Panc1 (cell line): Measurements from ENCODE around the gene SLC4A2. TPM values are rescaled to one million over a fixed set of nuclear protein-coding genes. Genes with fewer than 3 reads are reported as not detected.

ENCODE experiments used
- ATAC-seq: fragments of 200-7000 bp; cut with Tn5 transposase; 2 replicates; pipeline ENCODE4 v1.9.1; 2020; ENCODE audit warnings: mild to moderate bottlenecking, moderate library complexity
- BruUV-seq: library from RNA; stranded (reverse); fragments of 400-500 nt; replicated peaks from 2 replicates; lab custom pipeline; 2021; lab: Mats Ljungman, UMichigan
- CTCF ChIA-PET: fragments of 300-600 bp; sonication (Branson Sonifier 250); formaldehyde crosslinking; loops from one replicate; lab custom pipeline; 2022; ENCODE audit warnings: antibody characterized with exemption; lab: Charles Lee
- POLR2A ChIA-PET: fragments of 300-600 bp; sonication (Branson Sonifier 250); formaldehyde crosslinking; loops from one replicate; lab custom pipeline; 2022; ENCODE audit warnings: antibody characterized with exemption; lab: Charles Lee
- DNase-seq: peaks from one replicate; pipeline ENCODE4 v3.0.0-alpha.2; 2010; ENCODE audit warnings: low read depth, low spot score
- H3K27ac ChIP-seq: 2 replicates; pipeline ENCODE4 v1.5.1; 2011; ENCODE audit warnings: mild to moderate bottlenecking, low read length, inconsistent platforms
- H3K27me3 ChIP-seq: fragments of 200-500 bp; sonication (Bioruptor generic); 2 replicates; pipeline ENCODE4 v1.6.0; 2014; ENCODE audit warnings: low read length, inconsistent platforms; ENCODE audit not compliant: control insufficient read depth, insufficient read depth
- H3K36me3 ChIP-seq: fragments of 200-500 bp; sonication (Bioruptor generic); 2 replicates; pipeline ENCODE4 v1.5.1; 2014; ENCODE audit warnings: inconsistent platforms, mild to moderate bottlenecking, low read length, moderate library complexity; ENCODE audit not compliant: control insufficient read depth, insufficient read depth
- H3K4me1 ChIP-seq: 2 replicates; pipeline ENCODE4 v1.5.1; 2011; ENCODE audit warnings: inconsistent platforms, mild to moderate bottlenecking, low read length, moderate library complexity; ENCODE audit not compliant: control insufficient read depth, insufficient read depth
- H3K4me3 ChIP-seq, 2 experiments: 2 replicates each; pipeline ENCODE4 v1.5.1; 2011 to 2012; ENCODE audit warnings: low read depth in 2 of 2, low read length in 2 of 2, mild to moderate bottlenecking in 2 of 2, inconsistent platforms in 1 of 2, moderate library complexity in 1 of 2
- H3K9me3 ChIP-seq: fragments of 200-500 bp; sonication (Bioruptor generic); 2 replicates; pipeline ENCODE4 v1.5.1; 2014; ENCODE audit warnings: low read depth, mild to moderate bottlenecking, inconsistent platforms, low read length, moderate library complexity; ENCODE audit not compliant: control insufficient read depth, insufficient read depth
- POLR2AphosphoS5 ChIP-seq: IDR thresholded peaks from 2 replicates; pipeline ENCODE4 v1.6.1; 2012; ENCODE audit warnings: mild to moderate bottlenecking, low read depth, low read length, moderate library complexity
- REST ChIP-seq, 2 experiments: IDR thresholded peaks; 2 replicates each; pipeline ENCODE4 v1.6.1; 2011 to 2012; ENCODE audit warnings: low read depth in 2 of 2, control low read depth in 1 of 2, low read length in 1 of 2, mild to moderate bottlenecking in 1 of 2, moderate library complexity in 1 of 2; ENCODE audit not compliant: insufficient read depth in 1 of 2
- SIN3A ChIP-seq: IDR thresholded peaks from 2 replicates; pipeline ENCODE4 v1.6.1; 2012; ENCODE audit warnings: low read depth, mild to moderate bottlenecking, low read length, moderate library complexity, borderline replicate concordance; ENCODE audit not compliant: insufficient read depth
- TCF7L2 ChIP-seq: IDR thresholded peaks from 2 replicates; pipeline ENCODE4 v1.6.1; 2011; ENCODE audit warnings: mild to moderate bottlenecking, low read depth, low read length, inconsistent platforms
- in situ Hi-C: cut with HindIII; loops from 2 replicates; pipeline ENCODE4 v1.10.0; 2016; ENCODE audit warnings: low sequenced_read_pairs, low pct_unique_long_range_greater_than_20kb
- intact Hi-C: fragments of 100-400 bp; cut with micrococcal nuclease; formaldehyde crosslinking; loops from one replicate; pipeline ENCODE4 v1.10.0; 2022; ENCODE audit not compliant: unreplicated experiment
- total RNA-seq: library from RNA; stranded (reverse); gene quantifications from one replicate; pipeline ENCODE4 v1.2.1, GENCODE V29; 2021; ENCODE audit not compliant: unreplicated experiment
- TF ChIP-seq, protein P1 (sequence below): fragments of 450-650 bp; IDR thresholded peaks from 2 replicates; pipeline ENCODE4 v1.5.1; 2017; ENCODE audit warnings: mild to moderate bottlenecking

SLC4A2 gene
- total RNA-seq, 1 experiment from 2014 or later = 580 TPM

DNA sequence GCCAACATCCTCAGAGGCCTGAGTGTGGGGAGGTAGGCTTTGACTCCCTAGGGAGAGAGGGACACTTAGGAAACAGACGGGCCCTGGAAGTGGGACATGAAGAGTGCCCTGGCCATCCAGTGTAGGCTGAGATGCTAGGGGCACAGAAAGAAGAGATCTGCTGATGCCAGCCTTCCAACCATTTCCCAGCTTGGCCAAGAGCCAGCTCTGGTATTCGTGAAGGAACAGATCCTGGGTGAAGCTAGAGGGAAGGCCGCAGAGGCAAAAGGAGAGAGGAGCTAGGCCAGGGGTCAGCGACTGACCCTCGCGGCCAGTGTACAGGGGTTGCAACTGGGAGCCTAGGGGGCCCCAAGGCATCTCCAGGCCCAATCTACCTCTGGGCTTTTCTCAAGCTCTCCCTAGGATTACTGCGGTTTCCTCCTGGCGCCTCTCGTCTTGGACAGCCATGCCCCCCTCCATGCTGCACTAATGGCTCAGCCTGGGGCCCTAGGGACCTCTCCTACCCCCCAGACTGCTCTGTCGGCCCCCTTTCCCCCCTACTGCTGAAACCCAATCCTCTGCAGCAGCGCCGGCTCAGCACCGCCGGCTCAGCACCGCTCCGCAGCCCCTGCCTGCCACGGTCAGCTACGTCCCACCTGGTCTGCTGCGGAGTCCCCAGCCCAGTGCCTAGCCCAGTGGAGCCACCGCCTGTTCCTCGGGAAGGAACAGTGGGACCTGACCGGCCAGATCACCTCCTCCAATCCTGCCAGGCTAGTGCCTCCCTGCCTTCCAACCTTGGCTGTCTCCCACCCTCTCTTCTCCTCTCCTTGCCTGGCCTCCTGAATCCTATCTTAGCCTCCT lies 11.2 kb upstream of the SLC4A2 start, which contains the start of gene ASIC3:
Gene ASIC3, plus strand, starts transcription at position 556 of the 840 bp plus-strand sequence. CDS start 355 bp downstream, outside the sequence.
- no peaks in the 10 kb centered on the region for H3K36me3 ChIP-seq
- H3K27me3 ChIP-seq = no peaks in the 10 kb centered on the region
- DNase-seq (no peak), ATAC-seq (no peak)
- ChIA-PET CTCF (no interaction called here), POLR2A (no interaction called here)
- H3K4me3 ChIP-seq = no peak within 1 kb of the TSS
- TF ChIP-seq REST (IDR thresholded peaks at IDR 0.05; ENCODE audit: insufficient read depth in 1 of 2, low read depth in 2 of 2, low read length in 1 of 2) = no peak
- TF ChIP-seq SIN3A = no peak
- TF ChIP-seq POLR2AphosphoS5 = no peak
- TF ChIP-seq TCF7L2 = no peak
- TF ChIP-seq, protein P1, sequence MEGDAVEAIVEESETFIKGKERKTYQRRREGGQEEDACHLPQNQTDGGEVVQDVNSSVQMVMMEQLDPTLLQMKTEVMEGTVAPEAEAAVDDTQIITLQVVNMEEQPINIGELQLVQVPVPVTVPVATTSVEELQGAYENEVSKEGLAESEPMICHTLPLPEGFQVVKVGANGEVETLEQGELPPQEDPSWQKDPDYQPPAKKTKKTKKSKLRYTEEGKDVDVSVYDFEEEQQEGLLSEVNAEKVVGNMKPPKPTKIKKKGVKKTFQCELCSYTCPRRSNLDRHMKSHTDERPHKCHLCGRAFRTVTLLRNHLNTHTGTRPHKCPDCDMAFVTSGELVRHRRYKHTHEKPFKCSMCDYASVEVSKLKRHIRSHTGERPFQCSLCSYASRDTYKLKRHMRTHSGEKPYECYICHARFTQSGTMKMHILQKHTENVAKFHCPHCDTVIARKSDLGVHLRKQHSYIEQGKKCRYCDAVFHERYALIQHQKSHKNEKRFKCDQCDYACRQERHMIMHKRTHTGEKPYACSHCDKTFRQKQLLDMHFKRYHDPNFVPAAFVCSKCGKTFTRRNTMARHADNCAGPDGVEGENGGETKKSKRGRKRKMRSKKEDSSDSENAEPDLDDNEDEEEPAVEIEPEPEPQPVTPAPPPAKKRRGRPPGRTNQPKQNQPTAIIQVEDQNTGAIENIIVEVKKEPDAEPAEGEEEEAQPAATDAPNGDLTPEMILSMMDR = no peak
- in situ Hi-C loops (no loop called here), intact Hi-C loops (no loop called here)
- no peaks in the 10 kb centered on the region for H3K4me1 ChIP-seq
- no peaks in the 10 kb centered on the region for H3K9me3 ChIP-seq
- no TSS peak for BruUV-seq
- no peak within 1 kb of the TSS for H3K27ac ChIP-seq

DNA sequence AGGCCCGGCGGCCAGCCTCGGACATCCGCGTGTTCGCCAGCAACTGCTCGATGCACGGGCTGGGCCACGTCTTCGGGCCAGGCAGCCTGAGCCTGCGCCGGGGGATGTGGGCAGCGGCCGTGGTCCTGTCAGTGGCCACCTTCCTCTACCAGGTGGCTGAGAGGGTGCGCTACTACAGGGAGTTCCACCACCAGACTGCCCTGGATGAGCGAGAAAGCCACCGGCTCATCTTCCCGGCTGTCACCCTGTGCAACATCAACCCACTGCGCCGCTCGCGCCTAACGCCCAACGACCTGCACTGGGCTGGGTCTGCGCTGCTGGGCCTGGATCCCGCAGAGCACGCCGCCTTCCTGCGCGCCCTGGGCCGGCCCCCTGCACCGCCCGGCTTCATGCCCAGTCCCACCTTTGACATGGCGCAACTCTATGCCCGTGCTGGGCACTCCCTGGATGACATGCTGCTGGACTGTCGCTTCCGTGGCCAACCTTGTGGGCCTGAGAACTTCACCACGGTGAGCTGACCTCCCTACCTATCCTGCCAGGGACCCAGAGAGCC lies 10.4 kb upstream of the SLC4A2 start:
- Histone ChIP-seq H3K27me3 (no peaks in the 10 kb centered on the region), H3K9me3 (no peaks in the 10 kb centered on the region), H3K27ac (no peak overlapping the region), H3K4me3 (no peak overlapping the region), H3K4me1 (no peaks in the 10 kb centered on the region), H3K36me3 (no peaks in the 10 kb centered on the region)
- intact Hi-C loops (no loop called here), in situ Hi-C loops (no loop called here)
- POLR2A ChIA-PET = no interaction called here
- ATAC-seq = no peak
- no TSS peak for BruUV-seq
- CTCF ChIA-PET = no interaction called here
- no peak for DNase-seq
- TF ChIP-seq TCF7L2 (no peak), REST (IDR thresholded peaks at IDR 0.05; ENCODE audit: insufficient read depth in 1 of 2, low read depth in 2 of 2, low read length in 1 of 2) (no peak), POLR2AphosphoS5 (no peak), SIN3A (no peak)
- TF ChIP-seq, protein P1 = no peak
